Activated CD4-positive, alpha-beta T cell treated with anti-CD3 and anti-CD28 coated beads for 4 hours (primary cell): ENCODE data around the gene C1orf198.

Experiments used
- DNase-seq, 2 donors: peaks; one replicate each; pipeline ENCODE4 v3.0.0-alpha.2; 2020

The C1orf198 gene

DNA sequence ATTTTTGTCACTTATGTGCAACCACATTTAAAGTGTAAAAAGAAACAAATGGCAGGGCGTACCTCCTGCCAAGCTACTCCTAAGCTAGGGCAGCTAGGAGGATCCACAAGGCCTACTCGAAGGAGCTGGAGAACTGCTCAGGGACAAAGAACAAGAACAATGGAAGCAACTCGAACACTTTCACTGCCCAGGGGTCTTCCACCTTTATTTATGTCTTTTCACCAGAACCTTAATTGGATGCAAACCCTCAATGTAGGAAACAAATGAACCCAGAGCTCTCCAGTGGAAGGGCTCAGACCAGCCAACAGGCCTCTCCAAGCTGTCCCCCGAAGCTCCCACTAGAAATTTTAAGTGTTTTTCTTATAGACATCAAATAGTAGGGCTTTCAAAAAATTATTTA, 39.9 kb downstream of the C1orf198 start:
- DNase-seq = no peak

DNA sequence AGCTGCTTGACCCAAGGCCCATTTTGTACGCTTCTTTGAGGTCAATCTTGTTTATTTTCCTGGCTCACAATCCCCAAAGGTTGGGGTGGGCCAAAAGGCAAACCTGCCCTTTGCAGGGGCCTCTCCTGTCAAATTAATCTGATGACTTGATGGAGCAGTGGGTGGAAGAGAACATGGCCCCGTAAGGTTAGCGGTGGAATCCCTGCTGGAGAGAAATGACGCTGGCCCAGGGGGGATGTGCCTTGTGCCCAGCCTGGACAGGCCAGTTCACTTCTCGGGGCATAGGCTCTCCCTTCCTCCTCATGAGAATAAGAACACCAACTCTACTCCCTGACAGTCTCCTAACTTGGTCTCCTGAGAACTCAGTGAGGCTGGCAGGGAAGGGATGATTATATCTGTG, 40.5 kb downstream of the C1orf198 start:
- DNase-seq = no peak

DNA sequence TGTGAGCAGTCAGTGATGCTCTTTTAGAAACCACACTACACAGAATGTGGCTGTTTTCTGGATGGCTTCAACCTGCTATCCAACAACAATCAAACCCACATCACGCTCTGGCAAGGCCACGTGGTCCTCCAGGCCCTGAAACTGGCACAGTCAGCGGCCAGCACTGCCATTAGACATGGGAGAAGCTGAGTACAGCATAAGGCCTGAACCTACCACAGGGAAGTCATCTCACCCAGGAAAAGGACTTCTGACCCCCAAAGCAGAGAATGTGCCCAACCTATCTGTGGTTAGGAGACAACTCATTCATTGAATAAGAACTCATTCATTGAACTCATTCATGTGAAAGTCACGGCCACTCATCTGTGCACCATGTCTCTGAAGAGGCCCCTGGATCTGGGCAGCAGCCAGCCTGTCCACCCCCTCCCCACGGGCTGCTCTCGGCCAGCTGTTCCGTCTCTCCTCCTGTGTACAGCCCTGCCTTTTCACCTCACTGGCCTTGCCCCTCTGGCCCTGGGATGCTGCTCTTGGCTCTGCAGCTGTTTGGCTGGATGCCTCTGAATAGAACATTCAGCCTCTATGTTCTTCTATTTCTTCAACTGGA, 41.1 kb downstream of the C1orf198 start:
- no peak for DNase-seq

DNA sequence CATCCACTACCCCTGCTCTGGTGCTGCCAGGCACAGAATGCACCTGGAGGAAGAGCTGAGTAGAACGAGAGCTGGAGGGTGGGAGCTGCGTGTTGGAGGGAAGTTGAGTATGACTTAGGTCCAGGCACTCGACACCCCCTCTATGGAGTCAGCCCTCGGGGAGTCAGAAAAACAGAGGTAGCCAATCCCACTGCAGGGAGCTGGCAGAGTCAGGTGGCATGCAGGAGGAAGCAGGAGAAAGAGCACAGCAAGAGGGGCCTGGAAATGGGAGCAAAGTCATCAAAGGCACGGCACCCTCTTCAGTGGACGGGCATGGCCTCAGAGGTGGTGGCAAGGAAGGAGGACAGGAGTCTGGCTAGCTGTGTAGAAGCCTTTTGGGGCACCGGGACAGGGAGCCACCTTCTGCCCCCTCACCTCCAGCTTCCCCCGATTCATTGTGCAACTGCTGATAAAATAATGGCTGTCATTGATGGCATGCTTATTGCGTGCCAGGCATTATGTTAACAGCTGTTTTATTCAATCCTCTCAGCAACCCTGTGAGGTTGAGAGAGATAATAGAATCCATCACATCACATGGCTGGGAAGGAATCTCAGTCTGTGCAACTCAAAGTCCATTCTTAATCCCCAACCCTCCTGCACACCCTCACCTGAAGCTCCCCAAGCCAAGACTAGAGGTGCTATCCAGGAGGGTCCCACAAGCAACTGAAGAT, 42.0 kb downstream of the C1orf198 start:
- DNase-seq = no peak

DNA sequence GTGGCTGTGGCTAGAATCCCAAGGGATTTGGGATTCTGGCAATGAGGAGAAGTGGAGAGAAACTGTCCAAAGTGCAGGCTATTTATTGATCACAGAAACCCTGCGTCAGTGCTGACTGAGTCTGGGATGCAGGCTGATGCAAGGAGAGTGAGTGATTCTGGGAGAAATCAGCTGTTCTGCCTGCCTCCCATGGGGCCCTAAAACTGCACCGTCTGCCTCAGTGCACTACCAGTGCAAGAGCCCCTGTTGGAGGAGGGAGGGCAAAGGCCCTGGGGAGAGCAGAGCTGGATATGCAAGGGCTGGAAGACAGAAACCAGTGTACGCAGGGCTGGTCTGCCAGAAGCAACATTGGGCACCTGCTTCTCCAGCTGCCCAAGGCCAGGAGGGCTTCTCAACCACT, 42.6 kb downstream of the C1orf198 start:
- DNase-seq = no peak

DNA sequence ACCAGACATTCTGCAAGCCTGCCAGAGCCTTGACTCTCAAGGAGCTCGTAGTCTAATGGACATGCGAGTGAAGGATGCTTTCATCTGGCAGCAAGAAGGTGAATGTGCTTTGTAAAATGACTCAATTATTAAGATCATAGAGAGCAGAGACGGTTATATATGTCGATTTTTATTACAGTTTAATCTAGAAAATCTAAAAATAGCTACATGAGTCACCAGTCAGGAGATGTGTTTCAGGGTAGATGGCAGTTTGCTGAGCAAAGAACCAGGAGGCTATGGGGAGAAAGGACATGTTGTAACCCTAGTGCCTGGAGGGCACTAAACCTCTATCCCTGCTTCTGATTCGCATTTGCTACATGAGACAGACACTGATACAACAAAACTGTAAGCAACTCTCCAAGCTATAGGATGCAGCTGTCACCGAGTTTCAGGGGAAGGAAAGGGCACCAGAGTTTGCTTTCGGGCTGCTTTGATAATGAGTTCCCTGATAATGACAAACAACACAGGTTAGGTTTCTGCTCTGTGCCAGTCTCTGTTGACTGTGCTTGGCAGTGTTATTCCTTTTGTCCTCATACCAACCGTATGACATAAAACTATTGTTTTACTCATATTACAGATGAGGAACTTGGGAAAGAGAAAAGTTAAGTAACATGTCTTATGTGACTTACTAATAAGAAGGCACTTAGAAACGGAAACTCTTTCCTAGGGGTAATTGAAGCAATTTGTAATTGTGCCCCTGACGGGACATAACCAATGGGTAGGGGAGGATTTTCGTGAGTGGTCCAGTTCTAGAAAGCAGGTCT, 43.2 kb downstream of the C1orf198 start:
- DNase-seq = no peak

DNA sequence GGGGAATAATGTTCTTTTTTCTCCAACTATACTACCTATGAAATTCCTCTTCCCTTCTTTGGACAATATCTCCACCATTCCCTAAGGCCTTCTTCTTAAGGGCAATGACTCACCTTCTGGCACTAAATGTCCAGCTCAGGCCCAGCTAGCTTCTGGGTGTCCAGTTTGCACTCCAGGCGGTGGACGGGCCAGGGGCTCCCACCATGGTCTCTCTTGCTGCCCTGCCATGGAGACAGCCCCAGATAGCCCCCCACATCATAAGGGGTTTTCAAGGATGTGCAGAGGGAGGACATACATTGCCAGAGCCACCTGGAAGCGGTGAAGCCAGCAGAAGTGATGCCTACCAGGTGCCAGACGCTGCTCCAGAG, 43.8 kb downstream of the C1orf198 start:
- DNase-seq = no peak

DNA sequence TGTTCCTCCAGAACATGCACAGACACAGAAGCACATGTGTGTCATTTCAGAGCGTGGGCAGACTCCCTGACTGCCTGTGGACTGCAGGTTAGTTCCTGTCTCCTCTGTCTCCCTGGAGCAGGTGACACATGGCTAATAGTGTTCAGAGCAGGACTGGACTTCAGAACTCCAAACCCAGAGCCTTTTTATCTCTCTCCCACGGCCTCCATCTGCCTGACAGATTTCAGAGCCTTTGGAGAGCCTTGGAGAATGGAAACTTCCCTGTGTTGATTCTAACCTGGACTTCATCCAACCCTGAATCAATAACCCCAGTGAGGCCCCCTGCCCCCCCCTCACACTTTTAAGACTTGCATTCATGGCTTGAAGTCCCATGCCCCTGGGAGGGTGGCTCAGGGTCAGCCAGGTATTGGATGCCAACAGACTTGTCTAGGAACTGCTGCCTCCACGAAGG, 44.4 kb downstream of the C1orf198 start:
- no peak for DNase-seq

DNA sequence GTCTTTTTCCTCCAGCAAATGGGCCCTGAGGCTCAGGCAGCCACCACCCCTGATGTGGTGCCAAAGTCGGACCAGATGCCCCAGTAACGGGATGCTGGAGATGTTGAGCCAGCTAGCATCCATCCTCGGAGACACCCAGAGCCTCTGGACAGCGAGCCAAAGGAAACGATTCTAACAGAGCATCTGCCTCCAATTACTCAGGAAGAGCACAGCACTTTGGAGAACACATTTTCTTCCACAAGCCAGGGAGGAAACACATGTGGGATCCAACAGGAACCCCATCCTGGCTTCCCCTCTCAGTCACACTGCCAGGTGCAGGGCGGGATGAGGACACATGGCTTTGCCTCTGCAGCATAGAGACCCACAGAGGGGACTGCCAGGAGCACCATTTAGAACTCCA, 44.9 kb downstream of the C1orf198 start:
- DNase-seq = no peak

DNA sequence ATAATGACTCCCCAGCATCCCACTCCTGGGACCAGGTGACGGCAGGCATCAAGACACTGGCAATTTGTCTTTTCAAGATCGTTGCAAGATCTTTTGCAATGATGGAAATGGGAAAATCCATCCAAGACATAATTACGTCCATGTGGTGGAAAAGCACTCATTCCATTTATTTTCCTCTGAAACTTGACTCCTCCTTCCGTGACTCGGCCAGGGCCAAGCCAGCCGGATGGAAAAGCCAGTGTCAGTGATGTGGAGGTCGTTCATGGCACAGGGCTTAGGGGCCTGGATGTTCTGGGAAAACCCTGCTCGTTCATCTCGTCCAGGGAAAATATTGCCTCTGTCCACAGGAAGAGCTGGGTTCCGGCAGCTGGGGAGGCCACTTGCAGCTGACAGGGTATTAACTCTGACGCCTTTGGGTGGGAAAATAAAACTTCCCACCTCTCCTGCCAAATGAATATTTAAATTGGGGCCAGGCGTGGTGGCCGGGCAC, 46.2 kb downstream of the C1orf198 start:
- DNase-seq = no peak

DNA sequence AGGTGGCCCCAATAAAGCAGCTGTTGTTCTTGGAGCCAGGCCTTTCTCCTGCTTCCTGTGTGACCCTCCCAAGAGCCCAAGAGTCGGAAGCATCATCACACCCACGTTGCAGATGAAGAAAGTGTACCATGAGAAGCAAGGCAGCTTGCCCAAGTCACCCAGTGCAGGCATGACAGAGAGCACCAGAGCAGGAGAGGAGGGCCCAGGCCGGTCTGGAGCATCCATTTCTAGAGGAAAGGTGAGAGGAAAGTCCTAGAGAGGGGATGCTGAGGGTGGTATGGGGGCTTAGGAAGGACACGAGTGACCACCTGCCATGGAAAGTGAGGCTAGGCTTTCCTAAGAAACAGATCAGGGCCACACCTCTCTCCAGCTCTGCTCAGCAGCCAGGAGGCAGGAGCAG, 47.0 kb downstream of the C1orf198 start:
- DNase-seq = no peak

DNA sequence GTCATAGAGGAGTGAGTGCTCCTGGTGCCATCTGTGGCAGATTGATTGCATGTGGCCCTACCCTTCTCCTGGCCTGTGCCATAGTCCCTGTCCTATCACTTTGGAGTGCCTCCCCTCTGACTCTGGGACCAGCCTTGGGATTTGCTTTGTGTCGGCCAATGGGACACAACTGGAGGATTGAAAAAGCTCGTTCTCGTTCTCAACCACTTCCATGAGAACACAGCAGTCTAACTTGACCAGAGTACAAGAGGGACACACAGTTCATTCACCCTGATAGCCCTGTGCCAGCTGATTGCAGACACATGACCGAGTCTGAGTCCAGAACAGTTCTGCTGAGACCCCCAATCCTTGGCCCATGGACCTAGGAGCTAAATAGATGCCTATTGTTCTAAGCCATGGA, 47.8 kb downstream of the C1orf198 start:
- DNase-seq = no peak

DNA sequence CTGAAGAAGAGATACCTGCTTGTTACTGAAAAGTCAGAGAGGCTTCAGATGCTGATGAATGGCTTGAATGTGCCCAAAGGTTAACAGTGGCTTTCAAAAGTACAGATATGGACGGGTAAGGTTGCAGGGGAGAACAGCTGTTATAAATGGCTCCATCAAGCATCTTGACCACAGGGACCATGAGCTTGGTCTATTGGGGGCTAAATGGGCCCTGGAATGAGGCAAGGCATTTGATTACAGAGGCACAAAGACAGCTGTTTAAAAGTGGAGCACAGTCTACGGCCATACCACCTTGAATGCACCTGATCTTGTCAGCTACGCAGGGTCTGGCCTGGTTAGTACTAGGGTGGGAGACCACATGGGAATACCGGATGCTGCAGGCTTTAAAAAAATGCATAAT, 48.3 kb downstream of the C1orf198 start:
- DNase-seq = no peak

DNA sequence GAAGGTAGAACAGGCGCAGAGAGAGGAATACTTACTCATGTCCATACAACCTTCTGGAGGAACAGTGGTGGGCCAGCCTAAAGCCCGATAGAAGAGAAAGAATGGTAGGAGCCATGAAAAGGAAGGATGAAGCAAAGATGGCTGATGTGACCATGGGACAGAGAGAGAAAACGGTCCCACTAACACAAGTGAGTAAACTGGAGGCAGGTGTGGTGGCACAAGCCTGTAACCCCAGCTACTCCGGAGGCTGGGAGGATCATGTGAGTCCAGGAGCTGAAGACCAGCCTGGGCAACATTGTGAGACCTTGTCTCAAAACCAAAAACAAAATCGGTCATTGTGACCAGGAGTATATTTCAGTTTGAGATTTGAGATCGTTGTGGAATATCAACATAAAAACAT, 49.4 kb downstream of the C1orf198 start:
- no peak for DNase-seq

DNA sequence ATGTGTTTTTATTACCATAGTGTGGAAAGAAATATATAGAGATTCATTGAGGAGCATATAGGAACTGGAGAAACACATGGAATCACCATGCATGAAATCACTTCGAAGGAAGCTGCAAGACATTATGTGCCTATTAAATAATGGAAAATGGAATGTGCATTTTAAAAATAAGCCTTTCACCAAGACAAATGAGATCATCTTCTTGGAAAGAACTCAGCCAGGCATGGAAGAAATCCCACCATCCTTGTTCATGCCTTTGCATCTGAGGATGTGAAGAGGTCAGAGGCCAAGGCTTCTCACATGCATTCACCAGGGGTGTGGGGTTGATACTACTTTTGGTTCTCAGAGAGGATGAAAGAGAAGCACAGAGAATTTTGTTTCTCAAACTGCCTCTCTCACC, 50.0 kb downstream of the C1orf198 start:
- no peak for DNase-seq

DNA sequence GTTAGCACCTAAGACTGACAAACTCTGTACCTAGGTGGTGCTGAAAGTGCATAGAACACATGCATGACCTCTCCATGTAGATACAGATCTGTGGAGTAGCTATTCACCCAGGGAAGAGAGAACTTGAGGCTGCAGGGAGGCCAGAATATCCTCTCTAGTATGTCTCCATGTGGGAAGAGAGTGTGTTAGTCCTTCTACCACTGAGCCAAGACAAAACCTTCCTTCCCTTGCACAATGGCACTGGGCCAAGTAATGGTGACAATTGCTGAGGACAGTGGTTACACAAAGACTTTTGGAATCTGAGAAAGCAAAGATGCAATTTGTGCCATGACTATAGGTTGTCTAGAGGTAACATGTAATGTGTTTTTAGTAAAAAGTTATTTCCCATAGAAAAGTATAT, 52.3 kb downstream of the C1orf198 start:
- no peak for DNase-seq

DNA sequence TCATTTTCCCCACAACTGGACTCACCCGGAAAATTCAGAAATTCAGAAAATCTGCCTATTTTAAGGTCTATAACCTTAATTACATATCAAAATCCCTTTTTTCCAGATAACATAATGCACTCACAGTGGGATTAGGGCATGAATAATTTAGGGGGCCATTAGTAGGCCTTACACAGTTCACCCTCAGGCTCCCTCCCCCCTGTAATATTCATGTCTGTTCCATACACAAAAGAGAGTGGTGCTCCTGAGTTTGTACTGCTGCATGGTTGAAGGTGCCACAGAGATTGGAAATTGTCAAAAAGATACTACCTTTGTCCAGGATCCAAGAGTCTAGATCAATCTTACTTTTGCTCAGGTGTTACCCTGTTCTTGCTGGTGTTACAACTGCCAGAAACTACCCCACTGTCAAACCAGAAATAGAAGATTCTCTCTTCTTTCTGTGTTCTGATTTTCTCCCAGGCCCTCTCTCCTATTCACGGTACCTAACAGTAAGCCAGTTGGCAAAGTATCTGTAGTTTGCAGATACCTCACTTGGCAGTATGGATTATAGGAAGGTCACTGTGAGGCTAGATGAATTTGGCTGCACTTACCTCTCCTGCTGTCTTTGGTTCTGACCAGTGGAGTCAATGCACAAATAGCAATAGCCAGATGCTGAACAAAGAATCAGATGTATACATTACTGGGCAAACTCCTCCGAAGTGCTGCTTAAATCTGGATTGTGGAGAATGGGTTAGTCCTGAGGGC, 53.2 kb downstream of the C1orf198 start:
- no peak for DNase-seq

DNA sequence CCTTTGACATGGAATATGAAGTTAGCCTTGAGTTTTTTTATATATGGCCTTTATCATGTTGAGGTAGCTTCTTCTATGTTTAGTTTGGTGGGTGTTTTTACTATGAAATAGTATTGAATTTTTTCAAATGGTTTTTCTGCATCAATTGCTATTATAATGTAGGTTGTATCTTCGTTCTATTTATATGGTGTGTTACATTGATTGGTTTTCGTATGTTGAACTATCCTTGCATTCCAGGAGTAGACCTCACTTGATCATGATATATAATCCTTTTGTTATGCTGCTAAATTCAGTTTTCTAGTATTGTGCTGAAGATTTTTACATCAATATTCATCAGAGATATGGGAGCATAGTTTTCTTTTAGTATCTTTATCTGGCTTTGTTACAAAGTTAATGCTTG, 55.8 kb downstream of the C1orf198 start:
- no peak for DNase-seq

DNA sequence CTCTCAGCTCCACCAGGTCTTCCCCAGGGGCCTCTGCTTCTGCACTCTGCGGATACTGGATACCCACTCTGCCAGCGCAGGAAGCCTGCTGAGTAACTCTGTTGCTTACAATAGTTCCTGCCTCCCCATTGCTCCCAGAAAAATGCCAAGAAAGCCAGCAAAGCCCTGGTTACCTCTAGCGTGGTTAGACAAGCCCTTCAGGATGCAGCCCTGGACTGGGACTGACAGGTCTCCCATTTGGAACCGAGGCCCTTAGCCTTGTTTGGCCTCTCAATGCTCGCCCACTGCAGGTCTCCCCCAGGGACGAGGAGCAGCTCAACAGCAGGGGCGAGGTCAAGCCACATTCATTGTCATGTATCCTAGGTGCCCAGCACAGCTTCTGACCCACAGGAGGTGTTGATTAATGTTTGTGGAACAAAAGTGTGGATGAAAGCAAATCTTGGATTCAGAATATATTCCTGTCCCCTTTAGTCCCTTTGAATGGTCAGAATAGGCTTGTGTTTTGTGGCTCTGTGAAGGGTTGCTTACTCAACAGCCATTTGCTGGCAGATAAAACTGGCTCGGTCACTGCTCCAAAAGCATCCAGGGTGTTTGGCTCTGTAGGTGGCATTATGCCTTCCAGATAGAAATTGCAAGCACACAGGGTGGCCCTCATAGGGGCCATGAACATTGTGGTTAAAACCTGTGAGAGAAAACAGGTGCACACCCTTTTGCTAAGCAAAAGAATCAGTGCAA, 58.9 kb downstream of the C1orf198 start:
- no peak for DNase-seq

DNA sequence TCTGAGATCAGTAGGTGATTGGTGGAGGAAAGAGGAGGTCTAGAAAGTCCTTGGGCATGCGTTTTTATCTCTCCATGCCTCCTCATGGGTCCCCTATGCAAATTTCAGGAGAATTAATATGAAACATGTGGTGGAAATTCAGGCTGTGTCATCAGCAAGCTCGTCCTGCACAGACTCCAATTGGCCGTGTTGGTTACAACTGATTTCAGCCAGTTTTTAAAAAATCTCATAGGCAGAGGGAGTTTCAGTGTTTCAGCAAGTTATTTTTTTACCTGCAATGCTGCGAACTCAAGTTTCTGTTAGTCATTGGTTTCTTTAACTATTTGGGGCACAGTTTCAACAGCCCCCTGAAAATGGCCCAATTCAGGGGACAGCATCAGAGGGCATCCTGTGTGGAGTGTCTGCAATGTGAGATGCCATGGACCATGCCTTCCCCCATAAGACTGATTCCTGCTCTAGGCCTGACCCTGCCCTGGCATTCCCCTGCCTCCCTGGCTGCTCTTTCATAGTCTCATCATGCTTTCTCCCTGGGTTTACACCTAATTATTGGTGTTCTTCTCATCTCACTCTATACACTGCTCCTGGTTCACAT, 59.9 kb downstream of the C1orf198 start:
- no peak for DNase-seq

DNA sequence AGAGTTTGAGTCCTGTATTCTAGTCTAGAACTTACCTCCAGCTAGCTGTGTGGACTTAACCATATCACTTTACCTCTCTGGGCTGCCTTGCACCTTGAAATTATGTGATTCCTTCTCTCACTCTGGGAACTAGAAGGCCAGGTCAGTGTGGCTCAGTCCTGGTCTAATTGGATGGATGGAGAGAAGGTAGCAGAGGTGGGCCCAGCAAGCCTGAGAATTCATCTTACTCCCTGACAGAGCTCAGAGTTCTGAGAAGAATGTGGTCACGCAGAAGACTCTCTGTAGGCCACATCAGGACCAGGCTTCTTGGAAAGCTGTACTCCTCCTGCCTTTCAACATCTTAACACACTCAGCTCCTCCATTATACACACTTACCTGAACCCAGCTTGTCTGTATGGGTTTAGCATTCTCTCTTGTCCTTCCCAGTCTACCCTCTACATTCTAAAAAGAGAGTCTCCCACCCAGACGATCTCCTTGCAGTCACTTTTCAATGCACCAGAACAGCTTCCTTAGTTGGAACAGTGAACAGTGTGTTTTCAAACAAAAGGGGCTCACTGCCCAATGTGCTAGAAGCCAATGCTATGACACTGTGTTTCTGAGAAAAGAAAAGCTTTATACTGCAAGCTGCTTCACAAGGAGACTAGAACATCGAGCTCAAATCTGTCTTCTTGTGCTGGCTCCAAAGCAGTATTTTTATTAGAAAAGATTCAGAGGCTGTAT, 60.6 kb downstream of the C1orf198 start:
- DNase-seq = no peak
